HG02571 (cell line): ENCODE measurements around the gene NAT8L.

Source experiments
- ATAC-seq: cut with Tn5 transposase; IDR thresholded peaks from one replicate; pipeline ENCODE4 v1.9.1; 2021; ENCODE audit warnings: mild to moderate bottlenecking, moderate library complexity; ENCODE audit not compliant: unreplicated experiment

NAT8L gene

GRCh38 chr4:2044542-2045517 is 14.3 kb upstream of the NAT8L start:
- no peak for ATAC-seq

- no peak for ATAC-seq
These were observed 13.6 kb upstream of the NAT8L start for GRCh38 chr4:2045518-2045951.

DNA sequence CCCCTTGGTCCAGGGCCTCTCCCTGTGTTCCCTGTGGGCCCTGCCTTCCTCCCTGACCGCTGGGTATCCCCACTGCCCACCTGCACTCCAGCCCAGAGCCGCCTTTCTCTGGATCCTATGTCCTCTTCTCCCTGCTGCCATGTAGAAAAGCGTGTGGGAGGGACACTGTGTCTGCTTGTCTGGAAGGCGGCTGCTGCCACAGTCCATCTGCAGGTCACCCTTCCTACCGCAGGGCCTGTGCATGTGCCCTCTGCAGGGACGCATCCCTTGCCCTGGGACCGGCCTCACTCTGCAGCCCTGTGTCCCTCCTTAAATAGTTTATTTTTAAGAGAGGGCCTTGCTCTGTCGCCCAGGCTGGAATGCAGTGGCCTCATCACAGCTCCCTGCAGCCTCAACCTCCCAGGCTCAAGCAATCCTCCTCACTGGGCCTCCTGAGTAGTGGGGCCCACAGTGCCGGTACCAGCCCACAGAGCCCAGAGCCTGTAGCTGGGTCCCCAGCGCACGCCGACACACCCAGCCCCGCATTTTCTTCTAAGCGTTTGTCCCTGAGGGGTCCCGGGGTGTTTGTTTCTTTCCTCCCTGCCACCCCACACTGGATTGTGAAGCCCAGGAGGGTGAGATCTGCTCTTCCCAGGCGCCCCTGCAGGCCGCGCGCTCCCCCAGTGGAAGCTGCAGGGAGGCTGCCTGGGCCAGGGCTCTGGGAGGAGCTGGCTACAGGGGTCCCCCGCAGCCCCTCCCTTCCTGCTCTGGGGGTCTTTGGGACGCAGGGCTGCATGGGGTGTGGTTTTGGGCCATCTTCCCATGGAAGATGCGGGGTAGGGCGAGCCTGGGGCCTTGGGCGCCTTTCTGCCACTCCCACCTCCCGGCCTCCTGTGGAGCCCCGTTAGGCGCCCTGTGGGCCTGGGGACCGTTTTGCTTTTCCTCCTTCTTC is 12.8 kb upstream of the NAT8L start:
- no peak for ATAC-seq

DNA sequence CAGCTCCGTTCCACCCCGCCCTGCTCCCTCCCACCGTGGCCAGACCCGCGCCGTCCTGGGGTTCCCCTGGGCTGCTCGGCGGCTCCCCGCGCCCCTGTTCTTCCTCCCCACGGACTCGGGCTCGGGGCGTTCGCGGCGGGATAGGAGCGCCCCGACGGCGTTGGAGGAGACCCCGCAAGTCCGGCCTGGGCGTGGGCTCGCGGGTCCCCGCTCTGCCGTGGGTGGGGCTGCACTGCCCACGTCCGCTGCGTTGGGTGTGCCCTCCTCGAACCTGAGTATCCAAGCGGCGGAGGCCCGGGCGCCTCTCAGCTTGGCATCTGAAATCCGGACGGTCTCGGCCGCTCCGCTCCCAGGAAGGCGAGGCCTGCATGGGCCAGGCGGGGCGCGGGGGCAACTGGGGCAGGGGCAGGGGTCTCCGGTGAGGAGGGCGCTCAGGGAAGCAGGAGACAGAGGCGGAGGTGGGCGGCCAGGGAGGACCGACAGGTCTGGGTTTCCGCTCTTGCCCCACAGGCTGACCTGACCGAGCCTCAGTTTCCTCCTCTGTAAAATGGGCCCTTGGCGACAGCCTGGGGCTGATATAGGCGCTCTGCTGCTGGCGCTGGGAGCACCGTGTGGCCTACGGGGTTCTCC is 12.0 kb upstream of the NAT8L start:
- ATAC-seq = no peak

DNA sequence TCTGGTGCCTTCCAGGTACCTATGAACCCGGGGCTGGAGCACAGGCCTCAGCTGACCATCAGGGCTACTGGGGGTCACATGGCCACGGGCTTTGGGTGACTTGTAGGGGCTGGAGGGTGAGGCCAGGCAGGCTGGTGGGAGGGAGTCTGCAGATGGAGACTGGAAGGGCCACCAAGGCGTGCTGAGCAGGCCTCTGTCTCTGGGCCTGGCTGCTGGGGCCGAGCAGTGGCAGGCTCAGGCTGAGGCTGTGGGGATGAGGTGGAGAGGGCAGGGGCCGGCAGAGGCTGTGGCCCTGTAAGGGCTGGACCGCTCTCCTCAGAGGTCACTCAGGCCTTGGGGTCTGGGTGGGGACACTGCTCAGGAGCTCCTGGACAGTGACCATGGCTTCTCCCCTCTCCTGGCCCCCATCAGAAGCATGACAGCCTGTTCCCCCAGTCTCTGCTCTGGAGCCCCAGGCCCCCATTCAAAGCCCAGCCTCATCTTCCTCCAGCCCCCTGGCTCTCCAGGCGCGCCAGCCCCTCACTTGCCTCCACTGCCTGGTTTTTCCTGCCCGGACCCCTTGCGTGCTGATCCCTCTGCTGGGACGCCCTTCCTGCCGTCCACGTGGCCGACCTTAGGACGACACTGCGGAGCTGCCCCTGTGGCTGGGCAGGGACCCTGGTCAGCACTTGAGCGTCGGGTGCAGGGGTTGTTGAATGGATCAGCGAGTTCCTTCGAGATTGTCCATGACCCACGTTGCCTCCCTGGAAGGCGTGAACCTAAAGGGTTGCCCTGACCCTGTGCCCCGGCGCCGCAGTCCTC is 11.1 kb upstream of the NAT8L start:
- ATAC-seq = no peak

DNA sequence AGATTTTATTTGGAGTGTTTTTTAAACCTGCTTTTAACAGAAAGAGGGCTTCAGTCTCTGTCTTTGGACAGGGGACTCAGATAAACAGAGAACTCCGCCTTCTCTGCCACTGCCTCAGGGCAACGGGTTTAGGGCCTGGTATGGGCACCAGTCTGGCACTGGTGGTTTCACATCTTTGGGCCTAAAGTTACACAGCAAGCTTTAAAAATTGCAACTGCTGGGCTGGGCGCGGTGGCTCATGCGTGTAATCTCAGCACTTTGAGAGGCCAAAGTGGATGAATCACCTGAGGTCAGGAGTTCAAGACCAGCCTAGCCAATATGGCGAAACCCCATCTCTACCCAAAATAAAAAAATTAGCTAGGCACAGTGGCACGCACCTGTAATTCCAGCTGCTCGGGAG is 10.3 kb upstream of the NAT8L start:
- no peak for ATAC-seq

DNA sequence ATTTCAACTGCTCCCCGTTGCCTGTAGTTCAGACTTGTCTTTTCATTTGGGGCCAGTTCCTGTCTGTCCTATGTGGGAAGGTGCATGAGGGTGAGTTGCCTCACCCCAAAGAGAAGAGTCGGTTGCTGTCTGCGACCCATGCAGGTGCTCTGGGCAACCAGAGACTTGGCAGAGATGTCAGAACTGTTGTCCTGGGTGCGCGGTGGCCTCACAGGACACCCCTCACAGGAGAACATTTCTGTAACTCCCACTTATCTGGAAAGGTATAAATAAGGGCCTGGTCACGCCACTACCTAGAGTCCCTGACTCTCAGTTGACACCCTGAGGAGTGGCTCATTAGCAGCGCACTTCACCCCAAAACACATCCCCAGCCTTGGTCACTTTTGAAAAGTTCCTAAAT is 9.7 kb upstream of the NAT8L start:
- ATAC-seq = no peak

DNA sequence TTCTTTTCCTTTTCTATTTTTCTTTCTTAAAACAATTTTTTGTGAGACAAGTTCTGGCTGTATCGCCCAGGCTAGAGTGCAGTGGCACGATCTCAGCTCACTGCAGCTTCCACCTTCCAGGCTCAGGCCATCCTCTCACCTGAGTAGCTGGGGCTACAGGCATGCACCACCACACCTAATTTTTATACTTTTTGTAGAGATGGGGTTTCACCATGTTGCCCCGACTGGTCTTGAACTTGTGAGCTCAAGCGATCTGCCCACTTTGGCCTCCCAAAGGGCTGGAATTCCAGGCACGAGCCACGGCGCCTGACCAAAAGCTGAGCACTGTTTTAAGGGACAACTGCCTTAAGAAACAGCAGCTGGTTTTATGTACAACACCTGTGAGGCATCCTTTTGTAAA is 9.3 kb upstream of the NAT8L start:
- no peak for ATAC-seq

DNA sequence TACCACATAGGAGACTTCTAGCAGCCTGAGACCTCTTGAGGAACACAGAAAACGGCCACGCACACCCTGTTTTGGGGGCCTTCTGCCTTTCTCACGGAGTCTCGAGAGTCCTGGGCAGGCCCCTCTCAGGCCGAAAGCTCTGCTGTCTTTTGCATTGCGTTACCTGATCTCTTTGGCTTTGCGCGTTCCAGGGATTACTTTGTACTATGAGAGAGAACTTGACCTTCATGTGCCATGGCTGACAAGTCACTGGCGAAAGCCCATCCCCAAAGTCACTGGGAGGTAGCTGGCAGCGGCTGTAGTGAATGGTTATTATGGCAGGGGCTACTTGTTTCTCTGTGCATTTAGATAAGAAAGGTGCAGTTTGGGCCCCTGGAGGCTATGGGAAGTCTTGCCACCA is 8.0 kb upstream of the NAT8L start:
- no peak for ATAC-seq

GRCh38 chr4:2054217-2054616 is 4.9 kb upstream of the NAT8L start:
- no peak for ATAC-seq

GRCh38 chr4:2057382-2058065 is 1.6 kb upstream of the NAT8L start:
- ATAC-seq = no peak

GRCh38 chr4:2058264-2059045 is 672 bp upstream of the NAT8L start:
- ATAC-seq = no peak

GRCh38 chr4:2059726-2060602 is 837 bp downstream of the NAT8L start:
- no peak for ATAC-seq

- ATAC-seq = no peak
These were observed 1.6 kb downstream of the NAT8L start for GRCh38 chr4:2060611-2061185.

DNA sequence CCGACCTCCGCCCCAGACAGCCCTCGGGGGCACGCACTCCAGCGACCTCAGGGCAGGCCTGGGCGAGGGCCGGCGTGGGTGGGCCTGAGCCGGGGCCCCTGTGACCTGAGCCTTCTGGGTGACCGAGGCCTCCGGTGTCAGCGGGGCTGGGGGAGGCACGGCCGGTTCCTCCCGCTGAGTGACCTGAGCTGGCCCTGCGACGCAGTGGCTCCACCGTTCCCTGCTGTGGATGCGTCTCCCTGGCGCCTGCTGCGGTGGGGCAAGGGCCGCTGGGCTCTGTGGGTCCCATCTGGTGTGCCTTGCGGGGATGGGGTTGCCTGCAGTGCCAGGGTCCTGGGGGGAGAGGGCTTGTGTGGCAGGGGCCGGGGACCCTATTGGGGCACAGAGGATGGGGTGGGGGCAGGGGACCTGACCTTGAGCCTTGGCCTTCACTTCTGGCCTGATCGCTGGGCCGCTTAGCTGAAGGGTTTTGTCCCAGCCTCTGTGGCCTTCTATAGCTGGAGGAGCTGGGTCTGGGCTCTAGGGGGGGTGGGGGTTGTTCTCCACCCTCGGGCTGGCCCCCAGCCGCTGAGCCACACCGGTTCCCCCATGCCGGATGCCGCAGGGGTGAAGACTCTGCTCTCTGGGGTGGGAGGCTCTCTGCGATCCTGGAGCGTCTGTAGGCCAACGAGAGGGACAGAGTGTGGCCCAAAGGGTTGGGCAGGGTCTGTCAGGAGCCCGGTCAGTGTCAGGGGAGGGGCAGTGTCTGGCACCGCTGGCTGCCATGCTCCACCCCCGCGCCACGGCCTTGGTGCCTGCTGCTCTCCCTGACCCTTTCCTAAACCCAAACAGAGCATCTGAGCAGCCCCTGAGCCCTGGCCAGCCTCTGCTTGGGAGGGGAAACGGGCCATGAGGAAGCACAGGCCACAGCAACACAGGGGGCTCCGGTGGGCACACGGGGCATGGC is 2.3 kb downstream of the NAT8L start:
- ATAC-seq = no peak

DNA sequence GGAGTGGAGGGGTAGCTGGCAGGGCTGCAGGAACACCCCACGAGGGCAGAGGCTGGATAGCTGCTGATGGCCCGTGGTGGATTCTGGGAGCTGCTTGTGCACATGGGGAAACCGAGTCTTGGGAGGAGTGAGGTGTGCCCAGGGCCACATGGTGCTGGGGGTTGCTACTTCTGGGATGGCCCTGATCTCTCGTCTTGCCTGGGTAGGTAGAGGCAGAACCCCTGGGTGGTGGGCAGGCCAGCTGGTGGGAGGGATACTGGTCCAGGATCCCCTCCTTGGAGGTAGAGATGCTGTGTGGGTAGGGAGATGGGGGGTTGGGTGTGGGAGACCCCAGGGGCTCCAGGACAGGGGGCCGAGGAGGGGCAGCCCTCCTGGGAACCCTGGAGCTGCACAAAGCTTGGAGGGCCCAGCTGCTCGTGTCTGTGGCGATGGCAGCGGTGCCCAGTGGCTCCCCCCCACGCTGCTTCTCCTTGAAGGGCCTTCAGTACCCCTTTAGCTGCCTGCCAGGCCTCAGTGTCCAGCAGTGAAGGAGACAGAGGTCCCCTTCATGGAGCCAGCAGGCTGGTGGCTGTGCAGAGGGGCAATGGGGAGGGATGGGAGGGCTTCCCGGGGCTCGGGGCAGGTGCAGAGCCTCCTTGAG is 3.2 kb downstream of the NAT8L start:
- no peak for ATAC-seq
